ENCODE measurements around the gene GRID2.

The GRID2 gene

GRCh38 chr4:93187466-93187865 is 883.7 kb downstream of the GRID2 start:
- TF ChIP-seq, protein P1, sequence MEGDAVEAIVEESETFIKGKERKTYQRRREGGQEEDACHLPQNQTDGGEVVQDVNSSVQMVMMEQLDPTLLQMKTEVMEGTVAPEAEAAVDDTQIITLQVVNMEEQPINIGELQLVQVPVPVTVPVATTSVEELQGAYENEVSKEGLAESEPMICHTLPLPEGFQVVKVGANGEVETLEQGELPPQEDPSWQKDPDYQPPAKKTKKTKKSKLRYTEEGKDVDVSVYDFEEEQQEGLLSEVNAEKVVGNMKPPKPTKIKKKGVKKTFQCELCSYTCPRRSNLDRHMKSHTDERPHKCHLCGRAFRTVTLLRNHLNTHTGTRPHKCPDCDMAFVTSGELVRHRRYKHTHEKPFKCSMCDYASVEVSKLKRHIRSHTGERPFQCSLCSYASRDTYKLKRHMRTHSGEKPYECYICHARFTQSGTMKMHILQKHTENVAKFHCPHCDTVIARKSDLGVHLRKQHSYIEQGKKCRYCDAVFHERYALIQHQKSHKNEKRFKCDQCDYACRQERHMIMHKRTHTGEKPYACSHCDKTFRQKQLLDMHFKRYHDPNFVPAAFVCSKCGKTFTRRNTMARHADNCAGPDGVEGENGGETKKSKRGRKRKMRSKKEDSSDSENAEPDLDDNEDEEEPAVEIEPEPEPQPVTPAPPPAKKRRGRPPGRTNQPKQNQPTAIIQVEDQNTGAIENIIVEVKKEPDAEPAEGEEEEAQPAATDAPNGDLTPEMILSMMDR (IDR thresholded peaks at IDR 0.05; ENCODE audit: low read depth, low read length, missing control alignments) = no peak
- DNase-seq (ENCODE audit: low read depth) = no peak
- no peak overlapping the region for H3K4me3 ChIP-seq (ENCODE audit: low read depth, low read length)

- H3K4me3 ChIP-seq (ENCODE audit: low read depth, low read length) = no peak overlapping the region
- TF ChIP-seq, protein P1 (IDR thresholded peaks at IDR 0.05; ENCODE audit: low read depth, low read length, missing control alignments) = no peak
- no peak for DNase-seq (ENCODE audit: low read depth)
Measured at GRCh38 chr4:93187892-93188291, 884.1 kb downstream of the GRID2 start.

GRCh38 chr4:93199492-93199891 is 895.7 kb downstream of the GRID2 start:
- TF ChIP-seq, protein P1 (IDR thresholded peaks at IDR 0.05; ENCODE audit: low read depth, low read length, missing control alignments) = peak; percentile 33
- H3K4me3 ChIP-seq (ENCODE audit: low read depth, low read length) = no peak overlapping the region
- DNase-seq (ENCODE audit: low read depth) = no peak

- TF ChIP-seq, protein P1 (IDR thresholded peaks at IDR 0.05; ENCODE audit: low read depth, low read length, missing control alignments) = no peak
- no peak for DNase-seq (ENCODE audit: low read depth)
- no peak overlapping the region for H3K4me3 ChIP-seq (ENCODE audit: low read depth, low read length)
Measured at GRCh38 chr4:93201471-93202096, 897.8 kb downstream of the GRID2 start.

DNA sequence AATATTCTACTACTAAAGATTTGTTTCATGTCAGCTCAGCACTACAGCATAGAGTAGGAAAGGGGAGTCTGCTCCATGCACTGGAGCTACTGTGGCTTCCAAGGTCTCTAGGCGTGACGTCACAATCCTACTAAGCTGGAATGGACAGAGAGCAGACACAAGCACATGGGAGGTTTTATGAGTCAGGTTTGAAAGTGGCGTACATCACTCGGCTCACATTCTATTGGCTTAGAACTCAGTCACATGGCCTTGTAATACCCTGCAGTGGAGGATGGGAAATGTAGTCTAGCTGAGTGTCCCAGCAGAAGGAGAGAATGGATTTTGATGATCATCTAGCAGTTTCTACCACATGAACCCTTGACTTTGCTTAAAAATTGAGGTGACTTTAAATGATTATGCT is 899.9 kb downstream of the GRID2 start:
- TF ChIP-seq, protein P1 (IDR thresholded peaks at IDR 0.05; ENCODE audit: low read depth, low read length, missing control alignments) = no peak
- no peak for DNase-seq (ENCODE audit: low read depth)
- no peak overlapping the region for H3K4me3 ChIP-seq (ENCODE audit: low read depth, low read length)

- TF ChIP-seq, protein P1 (IDR thresholded peaks at IDR 0.05; ENCODE audit: low read depth, low read length, missing control alignments) = no peak
- DNase-seq (ENCODE audit: low read depth) = no peak
Measured at GRCh38 chr4:93212250-93212649, 908.5 kb downstream of the GRID2 start.

DNA sequence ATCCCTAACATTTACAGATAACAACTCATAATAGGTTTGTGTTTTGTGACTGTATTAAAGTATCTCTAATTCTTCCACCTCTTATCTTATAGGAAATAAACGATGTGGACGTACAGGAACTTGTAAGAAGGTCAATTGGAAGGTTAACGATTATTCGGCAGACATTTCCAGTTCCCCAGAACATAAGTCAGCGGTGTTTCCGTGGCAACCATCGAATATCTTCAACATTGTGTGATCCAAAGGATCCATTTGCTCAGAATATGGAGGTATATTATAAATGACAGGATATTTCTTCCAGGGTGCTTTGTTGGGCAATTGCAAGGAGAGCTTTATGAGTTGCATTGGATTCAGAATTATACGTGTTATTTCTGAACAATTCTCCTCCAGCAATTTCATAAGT is 912.9 kb downstream of the GRID2 start:
- H3K4me3 ChIP-seq (ENCODE audit: low read depth, low read length) = no peak overlapping the region
- TF ChIP-seq, protein P1 (IDR thresholded peaks at IDR 0.05; ENCODE audit: low read depth, low read length, missing control alignments) = no peak
- DNase-seq (ENCODE audit: low read depth) = no peak

More at GRCh38 chr4:93212250-93212649, 908.5 kb downstream of the GRID2 start:
- H3K4me3 ChIP-seq (ENCODE audit: low read depth, low read length) = no peak overlapping the region

Measured in GM12864 (cell line).